ENCODE measurements around the gene C1RL.

DNA sequence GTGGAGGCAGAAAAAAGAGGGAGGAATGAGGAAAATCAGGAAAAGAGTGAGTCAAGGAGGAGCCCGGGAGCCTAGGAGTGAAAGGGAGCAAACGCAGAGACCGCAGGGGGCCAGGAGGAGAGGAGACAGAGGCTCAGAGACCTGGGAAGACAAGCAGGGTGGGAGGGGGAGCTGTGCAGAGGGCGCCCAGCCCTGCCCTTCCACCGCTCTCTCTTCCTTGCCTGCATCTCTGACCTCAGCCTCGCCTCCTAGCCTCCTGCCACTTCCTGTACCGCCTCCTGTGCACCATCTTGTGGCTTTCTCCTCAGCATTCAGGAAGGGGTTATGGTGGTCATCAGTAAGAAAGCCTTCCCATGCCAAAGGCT is 22.5 kb upstream of the C1RL start:
- no peak for TF ChIP-seq POLR2AphosphoS5 (IDR thresholded peaks at IDR 0.05)
- TF ChIP-seq POLR2A (IDR thresholded peaks at IDR 0.05) = no peak
